ENCODE results near the gene DYSF.

DYSF gene

DNA sequence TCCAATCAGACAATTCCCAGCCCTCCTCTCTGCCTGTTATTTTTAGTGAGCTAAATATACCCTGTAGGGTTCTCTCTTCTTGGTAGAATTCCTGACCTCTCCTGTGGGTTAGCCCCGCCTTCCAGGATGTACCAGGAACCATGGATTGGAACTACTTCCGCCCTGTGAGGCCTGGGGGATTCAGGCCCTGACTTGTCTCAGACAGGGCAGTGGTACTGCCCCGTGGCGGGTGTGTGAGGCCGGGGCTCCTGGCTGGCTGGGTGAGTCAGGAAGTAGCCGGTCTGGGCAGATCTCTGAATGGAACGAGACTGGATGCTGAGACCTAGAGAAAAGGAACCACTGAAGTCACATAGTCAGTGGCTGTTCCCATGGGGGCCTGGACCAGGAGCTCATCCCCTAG, 50.5 kb downstream of the DYSF start:
- DNase-seq: no peak

DNA sequence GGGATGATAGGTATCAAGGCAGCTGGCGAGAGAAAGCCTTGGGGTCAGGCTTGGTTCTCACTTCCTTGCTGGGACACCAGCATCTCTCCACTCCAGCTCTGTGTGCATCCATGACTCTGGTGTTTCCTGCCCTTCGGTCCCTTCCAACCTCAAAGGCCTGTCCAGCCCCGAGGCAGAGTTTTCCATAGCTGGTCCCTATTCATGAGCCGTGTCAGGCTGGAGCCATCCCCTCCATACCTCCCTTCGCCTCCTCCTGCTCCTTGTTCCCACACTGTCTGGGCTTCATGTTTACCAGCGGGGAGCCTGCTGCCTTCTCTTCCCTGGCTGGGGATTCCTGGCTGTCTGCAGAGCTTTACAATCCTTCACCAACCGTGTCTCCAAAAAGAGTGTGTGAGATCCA, 51.2 kb downstream of the DYSF start:
- no peak for DNase-seq

DNA sequence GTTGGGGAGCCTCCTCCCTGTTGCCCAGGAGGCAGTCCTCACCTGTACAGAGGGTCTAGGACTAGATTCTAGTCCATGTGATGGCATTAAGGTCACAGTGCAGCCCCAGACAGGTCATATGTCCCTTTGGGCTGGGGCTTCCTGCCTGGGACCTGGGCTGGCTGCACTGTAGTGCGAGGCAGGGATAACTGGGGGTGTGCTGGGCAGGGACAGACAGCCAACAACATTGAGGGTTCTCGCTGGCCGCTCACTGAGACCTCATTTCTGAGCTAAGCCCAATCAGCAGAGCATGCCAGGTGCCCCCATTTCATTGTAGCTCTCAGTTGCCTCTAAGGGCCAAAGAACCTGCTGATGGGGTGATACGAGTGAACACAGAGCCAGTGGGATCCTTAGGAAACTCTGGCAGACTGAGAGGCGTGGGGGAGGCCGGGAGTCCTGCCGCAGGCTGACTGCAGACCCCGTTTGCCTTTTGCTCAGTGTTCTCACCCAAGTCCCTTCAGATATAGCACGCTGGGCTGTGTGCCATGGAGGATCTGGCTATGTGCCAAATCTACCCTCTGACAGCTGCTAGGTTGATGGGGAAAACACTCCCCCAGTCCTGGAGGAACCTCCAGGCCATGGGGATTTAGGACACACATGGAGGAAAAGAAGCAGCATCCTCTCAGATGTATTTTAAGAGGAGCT, 51.9 kb downstream of the DYSF start:
- DNase-seq: no peak

DNA sequence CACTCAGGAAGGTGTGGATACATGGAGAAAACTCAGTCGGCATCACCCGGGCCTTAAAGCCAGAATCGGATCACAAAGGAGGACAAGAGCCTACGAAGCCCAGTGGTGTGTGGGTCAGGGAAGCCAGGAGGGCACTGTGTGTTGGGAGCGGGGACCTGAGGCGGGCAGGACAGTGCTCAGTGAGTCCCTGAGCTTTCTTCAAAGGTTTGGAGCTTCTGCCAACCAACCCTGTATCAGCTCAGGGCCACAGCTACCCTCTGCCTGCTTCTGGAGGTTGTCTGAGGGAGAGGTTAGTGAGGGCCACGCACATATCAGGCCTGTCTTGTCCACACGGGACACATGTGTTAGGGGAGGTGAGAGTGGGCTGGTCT, 52.4 kb downstream of the DYSF start:
- DNase-seq: no peak

DNA sequence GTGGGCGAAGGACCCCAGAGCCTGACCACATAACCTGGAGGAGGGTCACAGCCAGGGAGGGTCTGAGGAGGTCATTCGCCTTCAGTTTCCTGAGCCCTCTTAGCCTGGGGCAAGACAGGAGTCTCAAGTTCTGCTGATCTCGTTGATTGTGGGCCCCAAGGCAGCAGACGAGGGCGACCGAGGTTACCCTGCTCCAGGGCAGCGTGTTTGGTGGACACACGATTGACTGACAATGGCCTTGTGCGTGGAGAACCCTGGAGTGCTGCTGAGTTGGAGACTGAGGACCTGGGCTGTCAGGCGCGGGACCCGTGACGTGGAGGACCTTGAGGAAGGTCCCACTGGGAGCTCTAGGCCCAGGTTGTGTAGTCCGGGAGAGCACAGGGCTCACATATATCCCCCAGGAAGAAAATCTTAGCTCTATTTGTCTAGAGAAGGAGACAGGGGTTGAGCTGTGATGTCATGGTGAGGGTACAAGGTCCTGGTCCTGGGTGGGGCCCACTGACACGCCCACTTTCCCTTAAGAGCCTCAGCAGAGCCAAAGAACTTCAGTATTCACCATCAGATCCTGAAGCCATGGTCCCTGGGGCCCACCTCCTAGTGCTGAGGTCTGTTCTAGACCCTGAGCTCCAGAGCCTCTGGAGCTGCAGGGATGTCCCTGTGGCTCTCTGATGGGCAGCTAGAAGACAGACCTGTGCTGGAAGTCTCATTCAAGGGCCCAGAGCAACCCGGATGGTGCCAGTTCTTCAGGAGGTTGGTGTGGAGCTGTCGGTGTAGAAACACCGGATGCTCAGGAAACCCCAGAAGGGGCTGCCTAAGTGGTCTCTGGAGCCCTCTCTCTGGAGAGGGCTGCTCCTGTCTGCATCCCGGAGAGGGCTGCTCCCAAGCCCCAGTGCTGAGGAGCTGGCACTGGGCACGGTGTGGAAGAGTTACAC, 53.1 kb downstream of the DYSF start:
- DNase-seq: no peak

DNA sequence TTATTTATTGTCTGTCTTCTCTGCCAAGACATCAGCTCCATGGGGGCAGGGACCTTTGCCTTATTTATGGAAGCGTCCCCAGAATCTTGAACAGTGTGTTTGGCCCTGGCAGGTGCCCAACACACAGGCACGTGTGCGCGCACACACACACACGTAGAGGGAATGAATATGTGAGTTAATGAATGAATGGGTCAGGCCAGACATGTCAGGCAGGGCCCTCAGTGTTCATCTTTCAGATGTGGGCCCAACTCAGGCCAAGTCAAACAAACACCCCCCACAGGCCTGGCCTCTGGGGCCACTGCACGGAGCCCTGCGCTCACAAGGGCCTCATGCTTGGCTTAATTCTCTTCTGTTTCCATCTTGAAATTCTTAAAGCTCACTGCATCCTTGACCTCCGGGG, 54.1 kb downstream of the DYSF start:
- no peak for DNase-seq

DNA sequence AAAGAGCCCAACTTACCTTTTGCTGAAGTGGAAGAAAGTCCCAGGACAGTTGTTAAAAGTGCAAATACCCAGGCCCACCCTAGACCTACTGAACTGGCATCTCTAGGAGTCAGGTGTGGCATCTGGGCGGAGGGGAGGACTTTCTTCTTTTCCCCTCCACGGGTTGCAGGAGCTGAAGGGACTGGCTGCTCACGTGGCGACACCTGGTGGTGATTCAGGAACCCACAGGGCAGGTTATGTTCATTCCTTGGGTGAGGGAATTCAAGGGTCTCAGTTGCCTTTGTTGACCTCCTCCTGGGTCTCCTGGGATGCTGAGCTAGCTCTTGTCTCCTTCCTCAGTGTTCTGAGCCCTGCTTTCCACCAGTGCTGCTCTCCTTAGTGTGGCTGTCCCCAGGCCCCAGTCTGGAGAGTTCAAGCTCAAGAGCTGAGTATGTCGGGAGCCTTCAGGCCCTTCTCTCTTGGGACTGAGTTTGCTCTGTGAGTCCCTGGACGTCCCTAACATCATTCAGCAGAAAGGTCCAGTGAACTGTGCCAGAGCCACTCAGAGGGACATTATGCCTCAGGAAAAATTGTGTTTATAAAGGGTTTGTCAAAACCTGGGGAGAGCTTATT, 56.9 kb downstream of the DYSF start:
- peak; percentile 20 for DNase-seq

DNA sequence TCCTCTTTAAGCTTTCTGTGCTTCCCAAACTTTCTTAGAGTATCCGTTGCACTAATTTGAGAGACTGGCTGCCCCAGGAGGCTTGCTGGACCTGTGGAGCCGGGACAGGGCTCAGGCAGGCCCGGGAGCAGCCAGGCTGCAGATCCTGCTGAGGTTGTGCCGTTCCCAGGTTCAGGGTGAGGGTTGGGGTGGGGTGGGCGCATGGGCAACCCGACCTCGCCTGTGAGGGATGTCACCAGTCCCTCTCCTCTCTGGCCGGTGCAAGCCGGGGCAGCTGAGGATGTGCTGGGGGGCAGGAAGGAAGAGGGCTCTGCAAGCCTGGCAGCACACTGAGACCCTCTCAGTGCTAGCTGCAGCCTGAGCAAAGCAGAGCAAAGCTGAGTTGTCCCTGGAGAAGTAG, 57.6 kb downstream of the DYSF start:
- DNase-seq: no peak

DNA sequence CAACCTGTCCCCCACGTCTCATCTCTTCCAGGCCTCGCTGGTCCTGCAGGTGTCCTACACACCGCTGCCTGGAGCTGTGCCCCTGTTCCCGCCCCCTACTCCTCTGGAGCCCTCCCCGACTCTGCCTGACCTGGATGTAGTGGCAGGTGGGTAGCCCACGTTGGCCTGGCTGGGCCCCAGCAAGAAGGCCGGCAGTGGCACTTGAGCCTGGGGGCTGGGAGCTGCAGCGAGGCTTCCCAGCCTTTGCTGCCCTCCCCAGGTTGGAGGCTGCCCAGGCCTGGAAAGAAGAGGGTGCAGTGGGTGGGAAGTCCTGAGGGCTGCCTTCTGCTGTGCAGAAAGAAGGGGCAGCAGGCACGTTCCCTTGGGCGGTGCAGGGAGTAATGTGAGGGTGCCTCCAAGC, 58.4 kb downstream of the DYSF start:
- DNase-seq: no peak

DNA sequence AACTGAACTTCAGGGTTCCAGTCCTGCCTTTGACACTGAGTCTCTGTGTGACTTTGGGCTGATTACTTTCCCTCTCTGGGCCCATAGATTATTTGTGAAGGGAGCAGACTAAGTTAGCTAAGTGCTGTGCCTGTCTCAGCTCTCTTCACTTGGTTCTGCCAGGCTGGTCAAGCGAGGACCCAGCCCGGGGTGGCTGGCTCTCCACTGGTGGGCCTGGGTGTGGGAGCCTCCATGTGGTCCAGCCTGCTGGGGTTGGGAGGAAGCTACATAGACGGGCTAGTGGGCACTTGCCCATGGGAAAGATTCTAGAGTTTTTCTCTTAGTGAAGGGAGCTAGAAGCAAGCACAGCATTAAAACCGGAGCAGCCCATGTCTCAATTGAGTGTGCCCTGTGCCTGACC, 59.0 kb downstream of the DYSF start:
- no peak for DNase-seq

DNA sequence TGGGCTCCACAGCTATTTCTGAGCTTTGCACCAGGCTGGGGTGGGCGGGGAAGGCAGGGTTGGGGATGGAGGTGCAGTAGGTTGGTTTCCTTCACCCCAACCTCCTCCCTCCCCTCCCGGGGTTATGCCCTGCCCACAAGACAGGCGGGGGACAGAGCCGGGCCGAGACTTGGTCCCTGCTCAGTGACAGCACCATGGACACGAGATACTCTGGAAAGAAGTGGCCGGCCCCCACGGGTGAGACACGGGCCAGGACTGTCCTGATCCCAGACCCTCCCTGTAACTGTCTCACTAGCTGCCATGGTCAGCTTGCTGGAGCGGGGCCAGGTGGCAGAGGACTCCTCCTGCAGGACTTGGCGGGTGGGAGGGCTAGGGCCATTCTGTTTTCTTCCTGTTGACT, 59.7 kb downstream of the DYSF start:
- no peak for DNase-seq

DNA sequence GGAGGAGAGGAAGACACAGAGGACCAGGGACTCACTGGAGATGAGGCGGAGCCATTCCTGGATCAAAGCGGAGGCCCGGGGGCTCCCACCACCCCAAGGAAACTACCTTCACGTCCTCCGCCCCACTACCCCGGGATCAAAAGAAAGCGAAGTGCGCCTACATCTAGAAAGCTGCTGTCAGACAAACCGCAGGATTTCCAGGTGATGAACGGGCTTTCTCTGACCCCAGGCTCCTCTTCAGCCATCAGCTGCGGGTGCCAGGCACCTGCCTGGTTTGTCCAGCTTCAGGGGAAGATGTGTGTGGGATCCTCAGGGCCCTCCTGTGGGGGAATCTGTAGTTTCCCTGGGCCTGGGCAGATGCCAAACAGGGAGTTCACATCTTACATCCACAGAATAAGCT, 60.4 kb downstream of the DYSF start:
- no peak for DNase-seq

DNA sequence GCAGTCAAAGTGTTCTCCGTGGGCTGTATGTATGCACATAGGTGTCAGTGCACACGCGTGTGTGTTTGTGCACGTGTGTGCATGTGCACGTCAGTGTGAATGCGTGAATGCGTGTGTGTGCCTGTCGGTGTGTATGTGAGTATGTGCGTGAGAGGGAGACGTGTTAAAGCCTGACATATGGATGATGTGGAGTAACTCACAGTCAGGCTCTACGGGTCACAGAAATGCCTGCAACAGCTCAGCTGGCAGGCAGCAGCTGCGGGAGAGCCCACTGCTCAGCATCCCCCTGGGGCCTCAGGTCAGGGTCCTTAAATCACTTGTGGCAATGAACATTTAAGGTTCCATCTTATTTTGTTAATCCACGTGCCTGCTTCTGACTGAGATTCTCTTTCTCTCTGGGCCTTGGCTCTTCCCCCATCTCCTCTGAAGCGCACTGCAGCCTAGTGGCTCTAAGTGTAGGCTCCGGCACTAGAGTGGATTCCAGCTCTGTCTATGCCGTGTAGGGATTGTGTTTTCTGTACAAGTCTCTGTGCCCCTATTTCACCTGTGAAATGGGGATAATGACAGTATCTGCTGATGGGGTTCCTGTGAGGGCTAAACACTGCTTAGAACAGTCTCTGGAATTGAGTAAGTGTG, 63.0 kb downstream of the DYSF start:
- no peak for DNase-seq

DNA sequence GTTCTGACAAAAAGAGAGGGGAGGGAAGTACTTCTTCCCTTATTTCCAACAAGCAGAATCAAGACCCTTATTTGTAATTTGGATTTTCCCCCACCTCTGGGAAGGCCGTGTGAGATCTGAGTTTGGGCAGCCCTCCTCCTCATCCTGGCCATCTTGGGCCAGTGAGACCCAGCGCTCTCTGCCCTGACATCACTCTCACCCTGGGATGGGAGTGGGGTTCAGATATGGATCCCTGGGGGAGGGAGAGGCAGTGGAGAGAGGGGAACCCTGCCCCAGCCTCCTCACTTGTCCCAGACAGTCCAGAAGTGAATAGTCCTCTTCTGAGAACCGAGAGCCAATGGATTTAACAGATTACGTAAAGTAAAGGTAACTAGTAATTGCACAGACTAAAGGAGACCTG, 64.5 kb downstream of the DYSF start:
- DNase-seq: no peak

DNA sequence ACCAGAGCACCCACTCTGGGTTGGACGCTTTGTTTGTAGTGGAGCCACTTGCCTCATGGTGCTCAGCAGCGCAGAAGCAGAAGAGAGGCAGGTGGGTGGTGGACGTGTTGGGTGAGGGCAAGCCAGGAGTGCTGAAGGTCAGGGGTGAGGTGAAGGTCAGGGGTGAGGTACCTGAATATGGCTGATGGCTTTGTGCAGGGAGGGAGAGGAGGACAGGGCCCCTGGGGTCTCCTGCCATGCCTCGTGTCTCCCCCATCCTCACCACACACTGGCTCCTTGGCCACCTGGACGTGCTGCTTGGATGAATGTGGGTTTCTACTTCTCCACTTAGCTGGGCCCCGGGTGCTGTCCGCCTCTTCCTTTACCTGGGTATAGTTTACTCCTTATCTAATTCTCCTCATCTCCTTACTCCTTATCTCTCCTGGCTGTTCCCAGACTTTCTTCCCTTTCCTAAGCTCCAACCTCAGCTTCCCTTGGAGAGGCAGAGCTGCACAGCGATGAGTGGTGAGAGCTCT, 68.1 kb downstream of the DYSF start:
- no peak for DNase-seq

DNA sequence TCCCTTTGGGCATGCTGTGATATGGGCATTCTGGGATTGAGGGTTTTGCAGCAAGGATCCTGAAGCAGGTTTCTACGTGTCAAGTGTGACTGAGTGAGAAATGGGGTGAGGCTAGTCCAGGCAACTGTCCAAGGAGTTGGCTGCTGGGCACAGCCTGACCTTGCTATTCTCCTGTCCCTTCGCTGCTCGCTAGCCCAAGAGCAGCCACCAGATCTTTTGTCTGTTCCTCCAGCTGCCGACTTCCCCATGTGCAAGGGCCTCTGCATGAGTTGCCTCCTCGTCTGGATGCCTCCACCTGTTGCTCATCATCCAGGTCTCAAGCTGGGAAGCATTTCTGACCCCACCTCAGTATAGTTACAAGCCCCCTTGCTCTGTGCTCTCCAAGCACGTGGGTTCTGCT, 71.1 kb downstream of the DYSF start:
- DNase-seq: no peak

DNA sequence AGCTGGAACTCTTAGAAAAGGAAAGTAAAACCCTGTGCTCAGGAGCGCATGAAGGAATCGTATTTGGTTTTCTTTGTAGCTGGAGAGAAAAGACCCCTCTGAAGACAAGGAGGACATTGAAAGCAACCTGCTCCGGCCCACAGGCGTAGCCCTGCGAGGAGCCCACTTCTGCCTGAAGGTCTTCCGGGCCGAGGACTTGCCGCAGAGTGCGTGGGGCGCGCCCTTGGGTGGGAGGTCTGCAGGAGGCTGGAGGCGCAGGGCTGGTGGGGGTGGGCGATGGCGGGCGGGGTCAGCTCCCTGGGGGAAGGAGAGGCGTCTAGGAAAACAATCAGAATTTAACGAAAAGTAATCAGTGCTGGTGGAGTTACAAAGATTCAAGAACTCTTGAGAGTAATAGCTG, 72.8 kb downstream of the DYSF start:
- no peak for DNase-seq

DNA sequence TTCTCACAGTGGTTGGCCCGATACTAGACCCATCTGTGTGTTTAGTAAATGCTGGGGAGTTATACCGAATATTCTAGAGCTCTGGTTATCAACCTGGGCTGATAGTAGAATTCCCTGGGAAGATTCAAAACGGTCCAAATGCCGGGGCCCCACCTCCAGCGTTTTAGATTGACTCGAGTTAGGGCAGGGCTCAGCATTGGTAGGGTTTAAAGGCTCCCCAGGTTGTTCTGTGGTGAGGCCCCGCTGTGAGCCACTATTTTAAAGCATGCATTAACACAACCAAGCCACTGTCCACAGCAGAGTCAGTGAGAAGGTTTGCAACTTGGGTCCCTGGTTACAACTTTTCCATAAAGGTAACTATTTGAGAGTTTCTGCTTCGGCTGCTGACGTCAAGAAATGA, 73.6 kb downstream of the DYSF start:
- no peak for DNase-seq

DNA sequence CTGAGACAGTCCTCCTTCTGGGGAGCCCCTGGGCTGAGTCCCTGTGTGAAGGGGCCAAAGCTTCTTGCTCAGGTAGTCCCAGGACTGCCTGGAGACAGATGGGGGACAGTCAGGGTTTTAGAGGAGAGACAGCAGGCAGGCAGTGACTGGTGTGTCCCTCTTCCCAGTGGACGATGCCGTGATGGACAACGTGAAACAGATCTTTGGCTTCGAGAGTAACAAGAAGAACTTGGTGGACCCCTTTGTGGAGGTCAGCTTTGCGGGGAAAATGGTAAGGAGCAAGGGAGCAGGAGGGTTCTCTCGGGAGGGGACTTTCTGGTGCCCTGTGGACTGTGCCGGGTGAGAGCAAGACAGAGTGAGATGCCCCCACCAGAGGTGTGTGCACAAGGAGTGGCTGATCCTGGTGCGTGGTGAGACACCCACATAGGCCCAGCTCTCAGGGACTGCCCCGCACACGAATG, 74.8 kb downstream of the DYSF start:
- DNase-seq: no peak

DNA sequence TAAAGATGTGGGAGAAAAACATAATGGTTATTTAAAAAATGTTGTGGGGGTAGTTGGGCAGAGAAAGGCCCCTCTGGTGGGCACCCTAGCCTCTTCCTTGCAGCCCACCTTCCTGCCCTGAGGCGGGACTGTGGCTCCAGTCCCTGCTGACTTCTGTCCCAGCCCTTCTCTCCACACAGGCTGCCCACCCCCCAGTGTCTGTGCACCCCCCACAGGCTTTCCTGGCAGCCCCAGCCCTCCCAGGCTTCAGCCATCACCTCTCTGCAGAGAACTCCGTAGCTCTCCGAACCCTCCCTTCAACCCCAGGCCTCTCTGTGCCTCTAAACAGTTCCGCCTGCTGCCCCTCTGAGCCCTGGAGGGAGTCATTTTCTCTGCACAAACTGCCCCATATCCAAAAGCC, 75.4 kb downstream of the DYSF start:
- no peak for DNase-seq

DNA sequence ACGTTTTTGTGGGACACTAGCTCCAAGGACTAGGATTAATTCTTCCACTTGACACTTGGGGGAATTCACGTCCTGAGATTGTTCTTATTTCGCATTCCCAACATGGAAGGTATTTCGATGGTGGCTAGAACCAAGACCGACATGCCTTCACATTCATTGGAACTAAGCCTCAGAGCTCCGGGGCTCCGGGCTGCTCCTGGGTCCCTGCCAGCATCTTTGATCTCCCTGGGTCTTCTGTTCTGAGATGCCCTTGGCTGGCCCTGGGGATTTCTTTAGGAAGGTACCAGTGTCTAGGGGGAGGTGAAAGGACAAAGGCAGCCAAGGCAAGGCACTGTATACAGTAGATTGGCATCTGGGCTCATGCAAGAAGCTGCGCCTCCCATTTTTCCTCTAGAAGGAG, 76.8 kb downstream of the DYSF start:
- DNase-seq: no peak

DNA sequence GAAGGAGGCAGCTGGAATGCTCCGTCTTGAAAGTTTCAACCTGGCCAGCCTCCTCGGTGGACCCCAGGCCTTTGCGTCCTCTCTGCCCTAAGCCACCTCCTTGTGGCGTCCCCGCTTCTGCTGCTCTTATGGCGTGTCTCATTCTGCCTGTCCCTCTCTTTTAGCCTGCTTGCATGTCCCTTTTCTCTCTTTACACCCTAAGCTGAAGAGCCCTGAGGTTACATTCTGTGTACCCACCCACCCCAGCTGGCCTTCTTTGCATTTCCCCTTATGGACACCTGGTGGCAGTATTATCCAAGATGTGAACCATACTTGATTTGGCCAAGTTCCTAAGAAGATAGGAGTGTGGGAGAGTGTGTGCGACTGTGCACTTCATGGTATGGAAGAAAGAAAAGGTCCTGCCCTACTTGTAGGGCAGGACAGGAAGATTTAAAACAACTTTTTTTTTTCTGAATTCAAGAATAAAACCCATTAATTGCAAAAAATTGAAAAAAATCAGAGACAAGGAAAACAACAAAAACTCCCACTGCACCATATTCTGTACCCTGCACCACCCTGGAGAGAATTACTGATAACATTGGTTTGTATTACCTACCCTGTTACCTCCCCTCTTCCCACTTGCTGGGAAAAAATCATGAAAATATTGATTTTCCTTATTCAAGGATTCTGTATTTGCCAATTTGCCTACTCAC, 77.4 kb downstream of the DYSF start:
- DNase-seq: no peak

Data from DMS153 (cell line).